IPS-18c (cell line): ENCODE data around the gene KHDC4.

Source experiments
- H3K4me3 ChIP-seq: 2 replicates; pipeline ENCODE4 v1.7.0; 2013; ENCODE audit warnings: low read depth, mild to moderate bottlenecking, low read length, moderate library complexity; ENCODE audit not compliant: insufficient read depth
- H3K9me3 ChIP-seq: one replicate; pipeline ENCODE4 v1.6.1; 2013; ENCODE audit warnings: mild to moderate bottlenecking, low read length, moderate library complexity; ENCODE audit not compliant: control insufficient read depth, insufficient read depth

The KHDC4 gene

GRCh38 chr1:155934097-155934935 is at the start of gene KHDC4:
Gene KHDC4, minus strand, starts transcription at chr1:155934413. Its CDS starts 40 bp downstream, at chr1:155934373.
- Histone ChIP-seq H3K4me3 (peak within 1 kb of the TSS; percentile 95), H3K9me3 (no peaks in the 10 kb centered on the region)

GRCh38 chr1:155983191-155984024 is 49.2 kb upstream of the KHDC4 start:
- Histone ChIP-seq H3K4me3 (no peak overlapping the region; the same call in 1 of the 2 replicates), H3K9me3 (no peaks in the 10 kb centered on the region)

GRCh38 chr1:155982106-155982505 is 47.9 kb upstream of the KHDC4 start:
- H3K9me3 ChIP-seq, result no peaks in the 10 kb centered on the region
- no peak overlapping the region for H3K4me3 ChIP-seq

GRCh38 chr1:155981266-155982088 is 47.3 kb upstream of the KHDC4 start:
- no peaks in the 10 kb centered on the region for H3K9me3 ChIP-seq
- H3K4me3 ChIP-seq, result no peak overlapping the region

- Histone ChIP-seq H3K4me3 (0 out of 2 replicates have a peak overlapping the region, but pooled peaks have one; percentile 94), H3K9me3 (no peaks in the 10 kb centered on the region)
Measured at GRCh38 chr1:155979597-155980343, 45.6 kb upstream of the KHDC4 start.

GRCh38 chr1:155978973-155979429 is 44.8 kb upstream of the KHDC4 start:
- Histone ChIP-seq H3K9me3 (no peaks in the 10 kb centered on the region), H3K4me3 (peak overlapping the region; percentile 94)

GRCh38 chr1:155978325-155978972 is 44.2 kb upstream of the KHDC4 start, which contains the start of gene ARHGEF2:
Gene ARHGEF2, minus strand, starts transcription at chr1:155978547. Its CDS starts 120 bp downstream, at chr1:155978427.
- no peaks in the 10 kb centered on the region for H3K9me3 ChIP-seq
- peak within 1 kb of the TSS; percentile 94 for H3K4me3 ChIP-seq

- Histone ChIP-seq H3K9me3 (no peaks in the 10 kb centered on the region), H3K4me3 (peak overlapping the region; percentile 94)
Measured at GRCh38 chr1:155977690-155978324, 43.6 kb upstream of the KHDC4 start.

- Histone ChIP-seq H3K9me3 (no peaks in the 10 kb centered on the region), H3K4me3 (peak overlapping the region; percentile 94)
Measured at GRCh38 chr1:155976913-155977689, 42.9 kb upstream of the KHDC4 start.

GRCh38 chr1:155976062-155976912 is 42.1 kb upstream of the KHDC4 start:
- peak overlapping the region; percentile 94 for H3K4me3 ChIP-seq
- H3K9me3 ChIP-seq, result no peaks in the 10 kb centered on the region

- H3K9me3 ChIP-seq, result no peaks in the 10 kb centered on the region
- H3K4me3 ChIP-seq, result peak overlapping the region; percentile 94
Measured at GRCh38 chr1:155975375-155976061, 41.3 kb upstream of the KHDC4 start.

GRCh38 chr1:155974208-155975115 is 40.2 kb upstream of the KHDC4 start:
- Histone ChIP-seq H3K4me3 (no peak overlapping the region), H3K9me3 (no peaks in the 10 kb centered on the region)

- no peaks in the 10 kb centered on the region for H3K9me3 ChIP-seq
Measured at GRCh38 chr1:155973723-155974122, 39.5 kb upstream of the KHDC4 start.

More at GRCh38 chr1:155973723-155974122, 39.5 kb upstream of the KHDC4 start:
- no peak overlapping the region for H3K4me3 ChIP-seq
